Measurements from ENCODE around the gene HDDC2. TPM values are rescaled to one million over a fixed set of nuclear protein-coding genes. Genes with fewer than 3 reads are reported as not detected.

Gene HDDC2
- total RNA-seq, 4 donors from 2014 or later = 62.7 to 88.3 (median 73.1) TPM

GRCh38 chr6:125315548-125315947 lies 13.8 kb upstream of the HDDC2 start:
- no peak for ATAC-seq (ENCODE audit: low FRiP score)
- DNase-seq (ENCODE audit: low spot score) = no peak
- TF ChIP-seq, protein P1, sequence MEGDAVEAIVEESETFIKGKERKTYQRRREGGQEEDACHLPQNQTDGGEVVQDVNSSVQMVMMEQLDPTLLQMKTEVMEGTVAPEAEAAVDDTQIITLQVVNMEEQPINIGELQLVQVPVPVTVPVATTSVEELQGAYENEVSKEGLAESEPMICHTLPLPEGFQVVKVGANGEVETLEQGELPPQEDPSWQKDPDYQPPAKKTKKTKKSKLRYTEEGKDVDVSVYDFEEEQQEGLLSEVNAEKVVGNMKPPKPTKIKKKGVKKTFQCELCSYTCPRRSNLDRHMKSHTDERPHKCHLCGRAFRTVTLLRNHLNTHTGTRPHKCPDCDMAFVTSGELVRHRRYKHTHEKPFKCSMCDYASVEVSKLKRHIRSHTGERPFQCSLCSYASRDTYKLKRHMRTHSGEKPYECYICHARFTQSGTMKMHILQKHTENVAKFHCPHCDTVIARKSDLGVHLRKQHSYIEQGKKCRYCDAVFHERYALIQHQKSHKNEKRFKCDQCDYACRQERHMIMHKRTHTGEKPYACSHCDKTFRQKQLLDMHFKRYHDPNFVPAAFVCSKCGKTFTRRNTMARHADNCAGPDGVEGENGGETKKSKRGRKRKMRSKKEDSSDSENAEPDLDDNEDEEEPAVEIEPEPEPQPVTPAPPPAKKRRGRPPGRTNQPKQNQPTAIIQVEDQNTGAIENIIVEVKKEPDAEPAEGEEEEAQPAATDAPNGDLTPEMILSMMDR (IDR thresholded peaks at IDR 0.05) = no peak

GRCh38 chr6:125314009-125314581 lies 12.3 kb upstream of the HDDC2 start:
- TF ChIP-seq, protein P1 (IDR thresholded peaks at IDR 0.05) = peak in 1 of 3 donors; percentile 80
- no peak for DNase-seq (ENCODE audit: low spot score)
- peak; percentile 41 for ATAC-seq (ENCODE audit: low FRiP score)

DNA sequence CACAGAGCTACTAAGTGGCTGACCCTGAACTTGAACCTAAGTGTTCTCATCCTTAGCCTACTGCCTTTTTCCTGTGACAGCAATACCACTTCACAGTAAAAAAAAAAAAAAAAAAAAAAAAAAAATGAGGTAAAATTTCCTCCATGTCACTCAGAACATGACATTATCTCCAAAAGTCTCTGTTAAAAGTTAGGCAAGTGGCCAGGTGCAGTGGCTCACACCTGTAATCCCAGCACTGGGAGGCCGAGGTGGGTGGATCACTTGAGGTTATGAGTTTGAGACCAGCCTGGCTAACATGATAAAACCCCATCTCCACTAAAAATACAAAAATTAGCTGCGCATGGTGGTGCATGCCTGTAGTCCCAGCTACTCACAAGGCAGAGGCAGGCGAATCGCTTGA lies 11.2 kb upstream of the HDDC2 start:
- TF ChIP-seq, protein P1 (IDR thresholded peaks at IDR 0.05) = no peak
- DNase-seq (ENCODE audit: low spot score) = no peak
- ATAC-seq (ENCODE audit: low FRiP score) = no peak

DNA sequence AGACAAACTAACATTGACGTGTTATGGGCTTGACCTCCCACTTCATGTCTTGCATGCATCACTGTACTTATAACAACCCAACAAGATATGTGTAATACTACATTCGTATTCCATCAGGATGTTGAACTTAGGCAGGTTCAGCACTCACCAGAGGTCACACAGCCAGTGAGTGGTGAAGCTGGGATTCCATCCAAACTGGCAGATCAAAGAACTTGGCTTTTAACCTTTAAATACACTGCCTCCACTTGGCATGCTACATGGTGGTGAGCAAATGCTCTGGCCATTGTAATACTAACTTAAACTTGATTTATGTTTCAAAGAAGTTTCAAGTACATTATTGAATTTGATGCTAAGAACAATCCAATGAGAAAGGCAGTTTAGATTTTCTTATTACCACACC lies 10.7 kb upstream of the HDDC2 start:
- no peak for ATAC-seq (ENCODE audit: low FRiP score)
- TF ChIP-seq, protein P1 (IDR thresholded peaks at IDR 0.05) = no peak

GRCh38 chr6:125310994-125311649 lies 9.4 kb upstream of the HDDC2 start:
- TF ChIP-seq, protein P1 (IDR thresholded peaks at IDR 0.05) = no peak
- DNase-seq (ENCODE audit: low spot score) (no peak), ATAC-seq (ENCODE audit: low FRiP score) (peak; percentile 89)

More for the DNA sequence above, 10.7 kb upstream of the HDDC2 start:
- no peak for DNase-seq (ENCODE audit: low spot score)

GRCh38 chr6:125307964-125308615 lies 6.3 kb upstream of the HDDC2 start:
- TF ChIP-seq, protein P1 (IDR thresholded peaks at IDR 0.05) = no peak
- DNase-seq (ENCODE audit: low spot score) (no peak), ATAC-seq (ENCODE audit: low FRiP score) (no peak)

All from omental fat pad (tissue), 4 donors.